NT2/D1 (cell line): Measurements from ENCODE around the gene NCKAP1.
"Not testable (repeated sequence)": the region's sequence is repeated elsewhere in the genome, so short reads cannot be mapped to it uniquely, and the experiment has no call there.

Source experiments
- SUZ12 ChIP-seq: IDR thresholded peaks from 2 replicates; pipeline ENCODE4 v1.6.1; 2011; ENCODE audit not compliant: insufficient read length, insufficient read depth; ENCODE audit errors: extremely low read depth
- YY1 ChIP-seq: IDR thresholded peaks from 2 replicates; pipeline ENCODE4 v1.6.1; 2011; ENCODE audit not compliant: insufficient read length, insufficient read depth
- ZNF274 ChIP-seq: IDR thresholded peaks from 2 replicates; pipeline ENCODE4 v1.6.1; 2011; ENCODE audit warnings: mild to moderate bottlenecking, low read depth, low read length

DNA sequence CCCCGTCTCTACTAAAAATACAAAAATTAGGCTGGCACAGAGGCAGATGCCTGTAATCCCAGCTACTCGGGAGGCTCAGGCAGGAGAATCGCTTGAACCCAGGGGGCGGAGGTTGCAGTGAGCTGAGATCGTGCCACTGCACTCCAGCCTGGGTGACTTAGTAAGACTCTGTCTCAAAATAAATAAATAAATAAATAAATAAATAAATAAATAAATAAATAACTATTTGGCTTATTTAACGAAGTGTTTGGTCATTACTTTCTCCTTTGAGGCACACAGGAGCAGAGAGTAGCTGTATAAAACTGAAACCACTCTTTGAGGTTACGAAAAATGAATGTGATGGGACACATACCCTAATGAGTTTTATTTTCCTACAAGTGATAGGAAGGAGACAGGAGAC, 145.2 kb downstream of the NCKAP1 start:
- TF ChIP-seq YY1, ZNF274, SUZ12: not testable (repeated sequence)
